CD4-positive, alpha-beta T cell treated with Interleukin-4 for 1 hour (primary cell): ENCODE data around the gene RNF130.

Experiments used
- DNase-seq, 2 donors: peaks; one replicate each; pipeline ENCODE4 v3.0.0-alpha.2; 2020 to 2022

The RNF130 gene

DNA sequence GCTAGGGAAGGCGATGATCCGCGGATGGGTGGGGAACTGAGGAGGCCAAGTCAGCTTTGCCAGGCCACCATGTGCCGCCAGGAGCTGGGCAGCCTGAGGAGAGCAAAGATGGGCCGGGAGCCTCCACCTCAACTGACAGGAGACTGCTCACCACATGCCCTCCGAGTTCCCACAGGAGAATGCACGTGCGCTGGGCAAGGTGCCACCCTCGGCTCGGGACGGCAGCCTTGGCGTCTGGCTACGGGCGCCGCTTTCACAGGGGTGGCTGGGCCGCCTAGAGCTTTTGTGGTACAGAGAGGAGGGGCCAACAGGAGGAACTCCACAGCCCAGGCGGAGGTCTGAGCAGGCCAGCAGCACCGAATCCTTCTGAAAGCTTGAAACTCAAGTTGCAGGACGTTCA, 158.6 kb downstream of the RNF130 start:
- no peak for DNase-seq

DNA sequence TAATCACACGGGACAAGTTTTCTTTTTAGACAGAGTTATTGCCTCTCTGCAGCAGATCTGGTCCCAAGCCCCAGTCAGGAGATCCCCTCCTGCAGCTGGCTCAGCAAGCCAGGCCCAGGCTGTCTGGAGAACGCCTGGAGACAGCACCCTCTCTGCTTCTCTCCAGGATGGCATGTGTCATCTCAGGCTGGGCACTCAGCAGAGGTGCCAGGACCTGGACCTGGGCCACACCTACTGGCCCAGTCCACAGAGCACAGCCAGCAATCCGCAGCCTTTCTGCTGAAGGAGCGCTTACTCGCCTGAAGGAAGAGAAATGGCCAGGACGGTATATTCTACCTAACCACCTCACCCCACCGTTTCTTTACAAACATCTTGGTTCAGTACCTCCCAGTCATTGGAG, 159.2 kb downstream of the RNF130 start:
- DNase-seq, result no peak

DNA sequence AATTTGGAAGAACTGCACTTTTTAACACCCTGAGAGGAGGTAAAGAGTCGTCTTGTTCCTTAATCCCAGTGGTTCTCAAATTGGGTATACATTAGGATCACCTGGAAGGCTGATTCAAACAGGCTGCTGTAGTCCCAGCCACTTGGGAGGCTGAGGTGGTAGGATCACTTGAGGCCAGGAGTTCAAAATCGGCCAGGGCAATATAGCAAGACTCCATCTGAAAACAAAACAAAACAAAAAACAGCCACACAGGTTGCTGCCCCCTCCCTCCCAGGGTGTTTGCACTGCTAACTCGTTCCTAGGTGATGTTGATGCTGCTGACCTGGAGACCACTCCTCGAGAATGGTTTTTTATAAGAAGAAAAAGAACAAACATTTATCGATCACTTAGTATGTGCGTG, 162.3 kb downstream of the RNF130 start:
- DNase-seq, result no peak

DNA sequence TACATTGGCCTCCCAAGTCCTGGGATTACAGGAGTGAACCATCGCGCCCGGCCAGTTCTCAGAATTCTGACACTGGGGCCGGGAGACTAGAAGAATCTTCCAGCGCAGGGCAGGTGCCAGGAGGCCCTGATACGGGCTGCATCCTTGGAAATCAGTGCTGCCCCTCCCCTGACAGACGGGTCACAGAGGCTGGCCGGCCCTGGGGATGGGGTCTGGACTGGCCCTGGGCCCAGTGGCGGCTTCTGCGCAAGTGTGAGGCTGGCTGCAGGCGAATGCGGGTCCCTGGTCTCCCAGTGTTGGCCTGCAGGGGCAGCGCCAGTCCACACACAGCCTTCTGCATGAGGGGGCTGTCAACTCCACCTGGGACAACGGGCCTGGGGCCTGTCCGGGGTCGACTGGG, 163.0 kb downstream of the RNF130 start:
- no peak for DNase-seq

DNA sequence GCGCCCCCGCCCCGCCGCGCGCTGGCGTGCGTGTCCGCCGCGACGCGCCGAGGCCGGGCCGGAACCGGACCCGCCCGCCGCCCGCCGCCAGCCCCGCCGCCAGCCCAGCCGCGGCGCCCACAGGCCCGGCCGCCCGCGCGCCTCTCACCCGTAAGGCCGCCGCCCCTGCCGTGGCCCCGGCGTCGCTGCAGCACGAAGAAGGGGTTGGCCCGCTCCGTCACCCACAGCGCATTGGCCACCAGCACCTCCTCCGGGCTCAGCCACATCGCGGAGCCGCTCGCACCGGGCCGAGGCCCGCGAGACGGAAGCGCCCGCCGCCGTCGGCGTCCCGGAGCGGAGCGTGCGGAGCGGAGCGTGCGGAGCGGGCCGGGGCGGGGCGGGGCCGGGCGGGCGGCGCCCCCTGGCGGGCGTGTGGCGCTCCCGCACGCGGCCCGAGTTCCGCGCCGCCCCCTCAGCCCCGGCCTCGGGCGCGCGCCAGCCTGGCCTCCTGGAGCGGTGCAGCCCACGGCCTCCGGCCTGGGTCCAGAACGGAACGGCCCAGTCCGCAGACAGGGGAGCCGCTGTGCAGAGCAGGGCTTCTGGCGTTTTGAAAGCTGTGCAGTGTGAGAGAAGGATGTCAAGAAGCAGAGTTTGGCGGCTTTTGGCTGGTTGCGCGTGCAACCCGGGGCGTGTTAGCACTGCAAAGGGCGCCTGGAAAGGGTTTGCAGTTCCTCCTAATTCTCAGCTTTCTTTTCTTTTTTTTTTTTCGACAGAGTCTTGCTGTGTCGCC, 163.8 kb downstream of the RNF130 start, which contains the start of gene TBC1D9B:
Gene TBC1D9B (minus strand): TSS at position 342 of the 769 bp plus-strand sequence. CDS start 76 bp downstream, at position 266.
- DNase-seq, result peak; percentile 77 to 80

DNA sequence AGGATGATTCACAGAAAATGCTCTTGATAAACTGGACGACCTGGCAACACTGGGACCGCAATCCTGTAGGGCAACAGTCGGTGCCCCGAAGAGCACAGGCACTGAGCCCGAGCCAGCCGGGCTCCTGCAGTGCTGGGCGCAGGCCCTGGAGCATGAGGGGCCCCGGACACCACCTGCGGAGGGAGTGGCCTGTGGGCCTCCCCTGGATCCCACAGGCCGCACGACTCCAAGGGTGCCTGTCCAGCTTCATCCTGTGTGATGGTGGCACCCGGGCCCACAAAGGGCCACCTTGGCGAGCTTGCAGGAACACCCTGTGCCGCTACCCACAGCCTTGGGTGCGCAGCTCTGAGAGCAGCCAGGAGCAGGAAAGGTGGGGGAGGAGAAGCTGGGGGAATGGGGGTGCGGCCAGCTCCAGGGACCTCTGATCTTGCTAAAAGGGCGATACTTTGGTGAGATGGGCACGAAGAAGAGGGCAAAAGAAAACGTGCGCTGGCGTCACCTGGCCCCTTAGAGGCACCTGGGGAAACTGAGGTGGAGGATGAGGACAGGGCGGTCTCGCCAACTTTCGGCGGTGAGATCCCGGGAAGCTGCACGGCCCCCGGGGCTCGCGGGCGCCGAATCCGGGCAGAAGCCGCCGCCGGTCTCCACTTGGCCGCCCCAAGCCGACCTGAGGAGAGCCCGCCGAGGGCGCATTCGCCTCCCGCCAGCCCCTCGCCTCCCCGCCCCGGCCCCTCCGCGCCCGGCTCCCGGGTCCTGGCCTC, 164.6 kb downstream of the RNF130 start:
- DNase-seq, result peak in 1 of 2 donors; percentile 11

DNA sequence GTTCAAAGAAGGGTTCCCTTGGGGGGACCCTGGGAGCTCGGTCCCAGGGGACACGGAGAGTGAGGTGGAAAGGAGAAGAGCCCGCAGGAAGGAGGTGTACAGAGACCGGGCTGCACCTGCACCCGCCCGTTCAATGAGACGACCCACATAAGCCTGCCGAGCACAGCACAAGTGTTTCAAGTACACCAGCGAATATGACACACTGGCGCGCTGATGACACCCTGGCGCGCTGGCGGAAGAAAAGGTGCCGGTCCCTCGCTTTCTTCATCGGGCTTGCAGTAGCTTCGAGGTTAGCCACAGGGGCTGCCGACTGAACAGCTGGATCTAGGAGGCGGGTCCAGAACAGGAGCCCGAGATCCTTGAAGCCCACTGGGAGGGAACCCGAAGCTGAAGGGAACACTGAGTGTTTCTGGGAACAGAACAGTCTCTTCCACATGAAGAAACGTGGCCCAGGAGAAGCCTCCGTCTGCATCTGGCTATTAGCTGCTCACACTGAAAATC, 165.2 kb downstream of the RNF130 start:
- no peak for DNase-seq

DNA sequence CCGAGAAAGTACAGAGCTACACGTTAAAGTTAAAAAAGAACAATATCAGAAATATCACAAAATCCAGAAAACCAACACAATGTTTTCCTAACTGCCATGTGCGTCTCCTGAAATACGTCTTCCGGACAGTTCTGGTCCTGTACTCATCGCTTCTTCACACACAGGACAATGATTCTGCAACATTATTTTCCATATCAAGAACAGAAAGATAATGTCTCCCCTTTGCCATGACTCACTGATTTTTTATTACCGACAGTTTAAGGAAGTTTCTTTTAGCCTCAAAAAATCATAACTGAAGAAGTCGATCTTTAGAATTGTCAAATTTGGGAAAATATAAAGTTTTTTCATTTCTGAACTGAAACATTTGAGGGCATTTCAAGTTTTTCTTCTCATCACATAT, 166.4 kb downstream of the RNF130 start:
- DNase-seq, result no peak
